Measurements from ENCODE around the gene MARK2. TPM values are rescaled to one million over a fixed set of nuclear protein-coding genes. Genes with fewer than 3 reads are reported as not detected.
"Not testable (repeated sequence)": the region's sequence is repeated elsewhere in the genome, so short reads cannot be mapped to it uniquely, and the experiment has no call there.

The MARK2 gene
- total RNA-seq, 1 experiment from 2014 or later, result 22.5 TPM

DNA sequence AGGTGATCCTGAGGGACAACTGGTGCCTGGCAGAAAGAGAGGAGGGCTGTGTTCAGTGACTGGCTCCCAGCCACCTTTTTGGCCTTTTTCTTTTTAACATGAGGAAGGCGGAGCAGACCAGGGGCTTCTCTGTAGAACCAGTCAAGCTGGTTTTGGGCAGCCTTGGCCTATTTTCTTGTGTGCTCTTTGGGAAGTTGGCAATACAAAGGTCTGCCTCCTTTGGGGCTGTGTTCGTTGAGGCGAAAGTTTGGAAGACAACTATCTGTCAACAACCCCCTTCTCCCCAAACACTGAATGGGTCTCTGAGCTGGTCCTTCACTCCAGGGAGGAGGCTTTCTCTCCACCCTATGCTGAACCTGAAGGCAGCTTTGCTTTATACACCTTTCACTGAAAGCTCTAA lies 8.5 kb downstream of the MARK2 start:
- DNase-seq (ENCODE audit: low spot score), result no peak
- in situ Hi-C loops (cut with HindIII; ENCODE audit: low sequenced_read_pairs), result no loop called here

DNA sequence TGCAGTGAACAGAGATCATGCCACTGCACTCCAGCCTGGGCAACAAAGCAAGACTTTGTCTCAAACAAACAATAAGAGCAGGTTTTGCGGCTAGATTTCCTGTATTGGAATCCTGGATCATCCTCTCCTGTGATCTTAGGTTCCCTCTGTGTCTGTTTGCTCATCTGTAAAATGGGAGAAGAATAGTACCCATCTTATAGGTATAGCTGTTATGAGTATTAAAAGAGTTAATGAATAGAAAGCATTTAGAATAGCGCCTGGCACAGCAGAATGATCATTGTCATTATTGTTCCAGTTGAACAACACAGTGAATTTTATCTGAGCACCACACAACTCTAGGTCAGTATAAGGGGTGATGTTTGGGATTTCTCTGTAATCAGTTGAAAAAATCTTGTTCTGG lies 10.8 kb downstream of the MARK2 start:
- DNase-seq (ENCODE audit: low spot score), result no peak
- in situ Hi-C loops (cut with HindIII; ENCODE audit: low sequenced_read_pairs), result no loop called here

GRCh38 chr11:63850920-63851319 lies 12.0 kb downstream of the MARK2 start:
- DNase-seq (ENCODE audit: low spot score), result no peak
- in situ Hi-C loops (cut with HindIII; ENCODE audit: low sequenced_read_pairs), result no loop called here

- DNase-seq (ENCODE audit: low spot score), result no peak
- in situ Hi-C loops (cut with HindIII; ENCODE audit: low sequenced_read_pairs), result no loop called here
These were observed 12.5 kb downstream of the MARK2 start for GRCh38 chr11:63851364-63851763.

DNA sequence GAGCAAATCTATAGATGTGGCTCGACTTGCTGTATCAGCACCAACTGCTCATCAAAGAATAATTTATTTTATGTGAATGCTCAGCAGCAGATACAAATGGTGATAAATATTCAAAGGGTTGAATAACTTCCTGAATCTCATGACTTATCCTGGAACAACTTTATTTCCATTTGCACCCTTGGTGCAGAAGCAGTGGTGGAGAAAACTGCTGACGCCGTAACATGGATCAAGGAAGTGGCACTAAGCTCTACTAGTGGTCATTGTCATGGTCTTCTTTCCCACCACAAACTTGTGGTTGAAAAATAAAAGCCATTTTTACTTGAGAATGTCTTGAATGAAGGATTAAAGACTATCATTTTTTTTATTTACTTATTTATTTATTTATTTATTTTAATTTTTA lies 14.6 kb downstream of the MARK2 start:
- DNase-seq (ENCODE audit: low spot score), result no peak
- in situ Hi-C loops (cut with HindIII; ENCODE audit: low sequenced_read_pairs), result no loop called here

DNA sequence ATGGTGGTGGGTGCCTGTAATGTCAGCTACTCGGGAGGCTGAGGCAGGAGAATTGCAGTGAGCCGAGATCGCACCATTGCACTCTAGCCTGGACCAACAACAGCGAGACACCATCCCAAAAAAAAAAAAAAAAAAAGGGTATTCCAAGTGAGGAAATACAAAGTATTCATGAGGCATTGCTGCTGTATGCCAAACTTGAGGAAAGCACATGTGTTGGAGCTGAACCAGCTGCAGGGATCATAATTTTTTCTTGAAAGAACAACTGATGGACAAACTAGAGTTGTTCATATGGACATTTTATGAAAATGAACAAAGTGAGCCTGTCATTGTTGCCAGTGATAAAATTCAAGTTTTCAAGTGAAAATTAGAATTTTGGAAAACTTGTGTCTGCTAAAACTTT lies 15.8 kb downstream of the MARK2 start:
- no peak for DNase-seq (ENCODE audit: low spot score)
- in situ Hi-C loops (cut with HindIII; ENCODE audit: low sequenced_read_pairs), result no loop called here

DNA sequence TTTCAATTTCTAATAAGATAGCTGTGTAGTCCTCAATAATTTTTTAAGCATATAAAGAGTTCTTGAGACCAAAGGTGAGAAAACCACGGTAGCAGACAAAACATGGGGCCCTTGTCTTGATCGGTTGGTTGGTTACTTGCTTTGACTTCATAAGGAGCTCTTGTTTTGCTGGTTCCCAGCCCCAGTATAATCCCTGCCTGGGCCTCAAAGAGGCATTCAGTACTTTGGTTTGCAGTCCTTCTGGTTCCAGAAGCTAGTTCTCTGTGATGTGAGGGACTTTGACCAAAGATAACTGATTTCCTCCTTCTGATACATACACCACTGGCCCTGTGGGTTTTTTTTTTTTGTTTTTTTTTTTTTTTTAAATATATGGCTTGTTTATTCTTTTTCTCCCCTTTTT lies 17.1 kb downstream of the MARK2 start:
- DNase-seq (ENCODE audit: low spot score), result no peak
- in situ Hi-C loops (cut with HindIII; ENCODE audit: low sequenced_read_pairs), result no loop called here

GRCh38 chr11:63858628-63859550 lies 20.0 kb downstream of the MARK2 start:
- DNase-seq (ENCODE audit: low spot score), result no peak
- in situ Hi-C loops (cut with HindIII; ENCODE audit: low sequenced_read_pairs), result no loop called here

DNA sequence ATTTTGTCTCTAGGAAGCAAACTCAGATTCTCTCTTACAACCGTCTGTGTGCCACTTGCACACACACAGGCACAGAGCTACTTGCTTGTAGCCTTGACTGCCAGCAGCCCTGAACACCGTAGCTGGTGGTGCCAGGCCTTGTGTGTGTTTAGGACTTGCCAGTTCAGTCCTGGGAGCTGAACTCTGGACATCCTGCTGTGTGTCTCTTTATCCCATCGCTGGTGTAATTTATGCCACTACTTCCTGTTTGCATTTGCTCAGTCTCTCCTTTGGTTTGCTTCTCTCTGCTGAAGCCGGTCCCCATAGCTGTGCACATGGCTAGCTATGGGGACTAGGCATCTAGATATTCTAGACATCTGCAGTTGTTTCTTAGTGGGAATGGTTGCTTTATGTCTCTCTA lies 24.0 kb downstream of the MARK2 start:
- no peak for DNase-seq (ENCODE audit: low spot score)
- in situ Hi-C loops (cut with HindIII; ENCODE audit: low sequenced_read_pairs), result no loop called here

DNA sequence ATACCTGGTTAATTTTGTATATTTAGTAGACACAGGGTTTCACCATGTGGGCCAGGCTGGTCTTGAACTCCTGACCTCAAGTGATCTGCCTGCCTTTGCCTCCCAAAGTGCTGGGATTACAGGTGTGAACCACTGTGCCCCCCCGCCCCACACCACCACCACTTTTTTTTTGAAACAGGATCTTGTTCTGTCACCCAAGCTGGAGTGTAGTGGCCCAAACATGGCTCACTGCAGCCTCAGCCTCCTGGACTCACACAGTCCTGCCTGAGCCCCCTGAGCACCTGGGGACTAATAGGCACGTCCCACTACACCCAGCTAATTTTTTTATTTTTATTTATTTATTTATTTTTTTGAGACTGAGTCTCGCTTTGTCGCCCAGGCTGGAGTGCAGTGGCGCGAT lies 24.7 kb downstream of the MARK2 start:
- in situ Hi-C loops (cut with HindIII; ENCODE audit: low sequenced_read_pairs), result not testable (repeated sequence)

GRCh38 chr11:63866211-63866610 lies 27.3 kb downstream of the MARK2 start:
- in situ Hi-C loops (cut with HindIII; ENCODE audit: low sequenced_read_pairs), result no loop called here
- DNase-seq (ENCODE audit: low spot score), result no peak

More for the DNA sequence above, 24.7 kb downstream of the MARK2 start:
- not testable (repeated sequence) for DNase-seq (ENCODE audit: low spot score)

GRCh38 chr11:63867511-63867910 lies 28.6 kb downstream of the MARK2 start:
- no peak for DNase-seq (ENCODE audit: low spot score)
- in situ Hi-C loops (cut with HindIII; ENCODE audit: low sequenced_read_pairs), result no loop called here

GRCh38 chr11:63868399-63869064 lies 29.6 kb downstream of the MARK2 start:
- DNase-seq (ENCODE audit: low spot score), result peak; percentile 39
- in situ Hi-C loops (cut with HindIII; ENCODE audit: low sequenced_read_pairs), result no loop called here

- no peak for DNase-seq (ENCODE audit: low spot score)
- in situ Hi-C loops (cut with HindIII; ENCODE audit: low sequenced_read_pairs), result no loop called here
These were observed 30.3 kb downstream of the MARK2 start for GRCh38 chr11:63869171-63869591.

- in situ Hi-C loops (cut with HindIII; ENCODE audit: low sequenced_read_pairs), result no loop called here
- no peak for DNase-seq (ENCODE audit: low spot score)
These were observed 30.8 kb downstream of the MARK2 start for GRCh38 chr11:63869683-63870082.

GRCh38 chr11:63870351-63871140 lies 31.6 kb downstream of the MARK2 start:
- in situ Hi-C loops (cut with HindIII; ENCODE audit: low sequenced_read_pairs), result no loop called here
- no peak for DNase-seq (ENCODE audit: low spot score)

GRCh38 chr11:63871962-63872799 lies 33.3 kb downstream of the MARK2 start:
- DNase-seq (ENCODE audit: low spot score), result peak; percentile 91
- in situ Hi-C loops (cut with HindIII; ENCODE audit: low sequenced_read_pairs), result no loop called here

DNA sequence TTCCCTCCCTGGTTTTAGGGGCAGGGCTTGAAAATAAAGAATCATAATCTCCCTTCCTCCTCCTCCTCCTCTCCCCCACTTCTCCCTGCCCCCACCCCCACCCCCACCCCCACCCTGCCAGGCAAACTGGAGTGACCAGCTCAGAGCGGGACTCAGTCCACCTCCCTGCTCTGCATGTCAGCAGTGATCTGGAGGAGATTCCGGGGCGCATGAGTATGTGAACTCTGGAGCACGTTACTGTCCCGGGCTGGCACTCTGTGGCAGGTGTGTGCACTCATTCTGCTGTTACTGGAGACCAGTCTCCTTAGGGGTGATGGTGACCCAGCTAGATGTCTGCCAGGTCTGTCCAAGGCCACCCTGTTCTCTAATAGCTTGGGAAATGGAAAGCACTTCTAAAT lies 33.9 kb downstream of the MARK2 start:
- no peak for DNase-seq (ENCODE audit: low spot score)
- in situ Hi-C loops (cut with HindIII; ENCODE audit: low sequenced_read_pairs), result no loop called here

DNA sequence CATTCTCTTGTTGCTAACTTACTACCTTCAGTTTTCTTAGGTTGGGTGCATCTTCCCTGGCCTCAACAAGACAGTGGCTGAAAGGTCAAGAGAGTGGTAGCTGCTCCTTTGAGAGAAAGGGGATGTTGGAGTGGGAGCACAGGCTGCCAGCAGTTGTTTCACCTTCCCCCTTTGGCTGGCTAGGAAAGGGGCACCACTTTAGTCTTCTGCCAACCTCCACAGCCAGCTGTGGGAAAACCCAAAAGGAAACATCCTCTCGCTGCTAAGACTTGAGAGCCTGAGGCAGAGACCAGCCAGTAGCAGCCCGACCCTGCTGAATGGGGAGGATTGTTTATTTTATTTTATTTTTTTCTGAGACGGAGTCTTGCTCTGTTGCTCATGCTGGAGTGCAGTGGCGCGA lies 34.4 kb downstream of the MARK2 start:
- no peak for DNase-seq (ENCODE audit: low spot score)
- in situ Hi-C loops (cut with HindIII; ENCODE audit: low sequenced_read_pairs), result no loop called here
